OCI-LY7 (cell line): ENCODE results near the gene NEK4. TPM values are rescaled to one million over a fixed set of nuclear protein-coding genes. Genes with fewer than 3 reads are reported as not detected.

Experiments used
- BruUV-seq: library from RNA; stranded (reverse); fragments of 400-500 nt; replicated peaks from 2 replicates; lab custom pipeline; 2021; lab: Mats Ljungman, UMichigan
- CTCF ChIA-PET: fragments of 300-600 bp; sonication (Branson Sonifier 250); formaldehyde crosslinking; loops from one replicate; lab custom pipeline; 2022; ENCODE audit warnings: antibody characterized with exemption; ENCODE audit not compliant: unreplicated experiment; lab: Charles Lee
- POLR2A ChIA-PET: fragments of 300-600 bp; sonication (Branson Sonifier 250); formaldehyde crosslinking; loops from one replicate; lab custom pipeline; 2022; ENCODE audit warnings: antibody characterized with exemption; lab: Charles Lee
- DNase-seq: peaks from one replicate; pipeline ENCODE4 v3.0.0-alpha.2; 2015; ENCODE audit warnings: low spot score
- H2AFZ ChIP-seq: fragments of 200-600 bp; sonication (generic), shearing (Covaris generic); 2 replicates; pipeline ENCODE4 v1.6.1; 2014; ENCODE audit warnings: mild to moderate bottlenecking, antibody characterized with exemption, low read length, moderate library complexity
- H3K27ac ChIP-seq: fragments of 200-600 bp; sonication (generic); 2 replicates; pipeline ENCODE4 v1.5.1; 2014; ENCODE audit warnings: mixed run types, low read depth, mild to moderate bottlenecking, moderate library complexity, low read length, inconsistent platforms; ENCODE audit not compliant: poor library complexity, severe bottlenecking
- H3K36me3 ChIP-seq: fragments of 200-600 bp; sonication (generic); 2 replicates; pipeline ENCODE4 v1.6.1; 2014; ENCODE audit warnings: mild to moderate bottlenecking, antibody characterized with exemption, low read length, moderate library complexity, mixed read lengths; ENCODE audit not compliant: insufficient read depth
- H3K4me1 ChIP-seq: fragments of 200-600 bp; sonication (generic); 2 replicates; pipeline ENCODE4 v1.5.1; 2014; ENCODE audit warnings: mild to moderate bottlenecking, low read length; ENCODE audit not compliant: insufficient read depth, poor library complexity, severe bottlenecking
- H3K4me2 ChIP-seq: fragments of 200-600 bp; sonication (generic); 2 replicates; pipeline ENCODE4 v1.6.1; 2014; ENCODE audit warnings: mild to moderate bottlenecking, low read length
- H3K4me3 ChIP-seq: fragments of 200-600 bp; sonication (generic); 2 replicates; pipeline ENCODE4 v1.5.1; 2014; ENCODE audit warnings: mild to moderate bottlenecking, low read depth, low read length; ENCODE audit not compliant: poor library complexity, severe bottlenecking
- H3K79me2 ChIP-seq: fragments of 200-600 bp; sonication (generic); 2 replicates; pipeline ENCODE4 v1.6.1; 2016; ENCODE audit warnings: low read depth, mild to moderate bottlenecking, low read length, moderate library complexity, mixed read lengths; ENCODE audit not compliant: insufficient read depth
- H3K9me2 ChIP-seq: fragments of 200-600 bp; sonication (generic); 2 replicates; pipeline ENCODE4 v1.6.1; 2016; ENCODE audit warnings: mild to moderate bottlenecking, low read length, mixed read lengths; ENCODE audit not compliant: insufficient read depth
- H3K9me3 ChIP-seq: fragments of 200-600 bp; sonication (generic); 2 replicates; pipeline ENCODE4 v1.6.1; 2014; ENCODE audit warnings: mild to moderate bottlenecking, mixed run types, low read length, mixed read lengths
- H4K20me1 ChIP-seq: fragments of 200-600 bp; sonication (generic); 2 replicates; pipeline ENCODE4 v1.6.1; 2014; ENCODE audit warnings: mild to moderate bottlenecking, antibody characterized with exemption, low read length, moderate library complexity, mixed read lengths; ENCODE audit not compliant: insufficient read depth
- EZH2phosphoT487 ChIP-seq: fragments of 200-600 bp; sonication (generic); IDR thresholded peaks from 2 replicates; pipeline ENCODE4 v1.6.1; 2018; ENCODE audit warnings: low read depth, borderline replicate concordance, mild to moderate bottlenecking, mixed run types, antibody characterized with exemption, low read length, moderate library complexity, mixed read lengths
- intact Hi-C: fragments of 100-400 bp; cut with micrococcal nuclease; formaldehyde crosslinking; loops from one replicate; pipeline ENCODE4 v1.10.0; 2022; ENCODE audit not compliant: unreplicated experiment
- total RNA-seq, 2 experiments: library from RNA; depleted of rRNA in 1 of 2; stranded (reverse); fragments of >200 nt in 1 of 2; shearing (Covaris generic) in 1 of 2; gene quantifications; 2 replicates each; pipeline ENCODE4 v1.2.3, GENCODE V29; 2014 to 2022
- TF ChIP-seq, protein P1 (sequence below): fragments of 200-600 bp; sonication (generic); conservative IDR thresholded peaks from 2 replicates; pipeline ENCODE4 v1.5.1; 2014; ENCODE audit warnings: mild to moderate bottlenecking, antibody characterized with exemption, low read length, moderate library complexity, mixed read lengths

NEK4 gene
- total RNA-seq, 2 experiments from 2014 or later: 27.5 to 38.6 TPM

DNA sequence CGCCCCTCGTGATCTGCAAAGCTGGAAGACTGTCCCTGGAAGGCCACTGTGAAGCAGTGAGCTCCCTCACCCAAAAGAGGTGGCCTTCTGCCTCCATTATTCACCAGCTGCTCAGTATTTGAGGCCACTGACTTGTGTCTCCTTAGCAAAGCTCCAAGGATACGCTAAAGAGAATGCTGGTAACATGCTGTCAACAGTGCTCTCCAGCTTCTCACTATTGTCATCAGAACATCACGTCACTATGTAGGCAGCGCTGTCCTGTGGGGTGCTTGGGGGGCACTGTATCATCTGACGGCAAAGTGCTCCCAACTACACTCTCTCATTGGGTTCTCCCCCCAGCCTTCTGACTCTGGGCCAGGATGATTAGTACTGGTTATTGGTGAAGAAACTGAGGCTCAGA, 45.5 kb upstream of the NEK4 start:
- no peak overlapping the region for H3K27ac ChIP-seq
- CTCF ChIA-PET: interaction anchor here (0.6 to 1.0 kb wide), 2 partner anchors 23 to 192 kb away, joined by 3 read pairs; no protein-coding TSS in a partner anchor
- H3K9me2 ChIP-seq: no peaks in the 10 kb centered on the region
- no peaks in the 10 kb centered on the region for H3K4me1 ChIP-seq
- H3K36me3 ChIP-seq: no peaks in the 10 kb centered on the region
- H3K4me3 ChIP-seq: no peak overlapping the region
- no peak overlapping the region for H2AFZ ChIP-seq
- DNase-seq: no peak
- no TSS peak for BruUV-seq
- H4K20me1 ChIP-seq: no peaks in the 10 kb centered on the region
- H3K4me2 ChIP-seq: no peak overlapping the region
- H3K79me2 ChIP-seq: no peaks in the 10 kb centered on the region
- TF ChIP-seq, protein P1, sequence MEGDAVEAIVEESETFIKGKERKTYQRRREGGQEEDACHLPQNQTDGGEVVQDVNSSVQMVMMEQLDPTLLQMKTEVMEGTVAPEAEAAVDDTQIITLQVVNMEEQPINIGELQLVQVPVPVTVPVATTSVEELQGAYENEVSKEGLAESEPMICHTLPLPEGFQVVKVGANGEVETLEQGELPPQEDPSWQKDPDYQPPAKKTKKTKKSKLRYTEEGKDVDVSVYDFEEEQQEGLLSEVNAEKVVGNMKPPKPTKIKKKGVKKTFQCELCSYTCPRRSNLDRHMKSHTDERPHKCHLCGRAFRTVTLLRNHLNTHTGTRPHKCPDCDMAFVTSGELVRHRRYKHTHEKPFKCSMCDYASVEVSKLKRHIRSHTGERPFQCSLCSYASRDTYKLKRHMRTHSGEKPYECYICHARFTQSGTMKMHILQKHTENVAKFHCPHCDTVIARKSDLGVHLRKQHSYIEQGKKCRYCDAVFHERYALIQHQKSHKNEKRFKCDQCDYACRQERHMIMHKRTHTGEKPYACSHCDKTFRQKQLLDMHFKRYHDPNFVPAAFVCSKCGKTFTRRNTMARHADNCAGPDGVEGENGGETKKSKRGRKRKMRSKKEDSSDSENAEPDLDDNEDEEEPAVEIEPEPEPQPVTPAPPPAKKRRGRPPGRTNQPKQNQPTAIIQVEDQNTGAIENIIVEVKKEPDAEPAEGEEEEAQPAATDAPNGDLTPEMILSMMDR: no peak
- no peak for TF ChIP-seq EZH2phosphoT487
- intact Hi-C loops: no loop called here
- POLR2A ChIA-PET: interaction anchor here (0.9 kb wide), 1 partner anchor 114 kb away, joined by 4 read pairs; no protein-coding TSS in a partner anchor
- no peaks in the 10 kb centered on the region for H3K9me3 ChIP-seq

DNA sequence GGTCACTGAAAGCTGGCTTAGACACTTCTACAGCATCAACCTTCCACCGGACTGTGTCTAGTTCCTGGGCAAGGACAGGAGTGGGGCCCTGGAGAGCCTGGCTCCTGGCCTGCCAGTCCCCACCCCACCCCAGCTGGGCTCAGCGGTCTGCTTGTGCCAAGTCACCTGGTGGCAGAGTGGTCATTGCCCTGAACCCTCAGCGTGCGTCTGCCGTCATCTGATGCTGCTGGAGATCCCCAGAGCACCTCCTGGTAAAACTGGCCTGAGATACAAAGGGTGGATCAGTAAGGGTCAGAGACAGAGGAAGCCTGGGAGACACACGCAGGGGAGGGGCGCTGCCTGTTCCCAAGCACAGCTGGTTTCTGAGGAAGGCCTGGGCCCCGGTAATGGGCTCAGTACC, 43.1 kb upstream of the NEK4 start:
- Histone ChIP-seq H3K36me3 (no peaks in the 10 kb centered on the region), H3K4me1 (no peaks in the 10 kb centered on the region), H3K4me2 (no peak overlapping the region), H3K4me3 (no peak overlapping the region), H3K9me3 (no peaks in the 10 kb centered on the region), H3K79me2 (no peaks in the 10 kb centered on the region), H3K27ac (no peak overlapping the region), H4K20me1 (no peaks in the 10 kb centered on the region), H2AFZ (no peak overlapping the region), H3K9me2 (no peaks in the 10 kb centered on the region)
- CTCF ChIA-PET: no interaction called here
- intact Hi-C loops: no loop called here
- no TSS peak for BruUV-seq
- POLR2A ChIA-PET: no interaction called here
- DNase-seq: no peak
- TF ChIP-seq EZH2phosphoT487: no peak
- TF ChIP-seq, protein P1: no peak

DNA sequence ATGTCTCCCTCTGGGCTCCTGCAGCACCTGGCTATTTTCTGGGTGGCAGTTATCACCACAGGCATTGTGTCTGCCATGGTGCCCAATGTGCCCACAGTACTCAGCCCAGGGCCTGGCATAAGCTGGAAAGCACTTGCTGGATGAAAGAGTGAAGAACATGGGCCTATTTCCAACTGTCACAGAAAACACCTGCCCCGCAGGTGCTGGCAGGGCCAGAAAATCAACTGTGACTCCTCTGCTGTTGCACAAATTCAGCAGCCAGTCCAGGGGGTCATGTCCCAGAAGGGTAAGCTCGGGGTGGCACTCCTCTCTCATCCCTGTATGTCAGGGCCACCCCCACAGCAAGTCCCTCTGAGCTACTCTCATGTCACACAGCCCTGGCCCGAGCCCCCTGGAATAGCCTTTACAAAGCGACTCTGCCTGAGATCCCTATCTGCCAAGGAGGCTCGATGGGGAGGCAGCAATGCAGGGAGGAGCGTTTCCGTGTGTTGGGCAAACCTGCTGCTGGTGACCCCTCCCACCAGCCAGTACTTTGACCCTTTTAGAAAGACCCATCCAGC, 40.8 kb upstream of the NEK4 start:
- DNase-seq: no peak
- ChIA-PET CTCF (interaction anchor here (1.0 kb wide), 1 partner anchor 13 kb away, joined by 3 read pairs; no protein-coding TSS in a partner anchor), POLR2A (interaction anchor here (0.6 kb wide), 1 partner anchor 875 kb away, joined by 3 read pairs; no protein-coding TSS in a partner anchor)
- no peaks in the 10 kb centered on the region for H4K20me1 ChIP-seq
- no peak overlapping the region for H3K4me2 ChIP-seq
- H3K9me2 ChIP-seq: no peaks in the 10 kb centered on the region
- H3K27ac ChIP-seq: no peak overlapping the region
- H3K4me3 ChIP-seq: no peak overlapping the region
- H3K79me2 ChIP-seq: no peaks in the 10 kb centered on the region
- intact Hi-C loops: no loop called here
- no TSS peak for BruUV-seq
- TF ChIP-seq EZH2phosphoT487: no peak
- no peak overlapping the region for H2AFZ ChIP-seq
- H3K4me1 ChIP-seq: no peaks in the 10 kb centered on the region
- no peaks in the 10 kb centered on the region for H3K36me3 ChIP-seq
- no peaks in the 10 kb centered on the region for H3K9me3 ChIP-seq
